Esophagus (tissue), 2 donors: ENCODE data around the gene MTRFR. TPM values are rescaled to one million over a fixed set of nuclear protein-coding genes. Genes with fewer than 3 reads are reported as not detected.
"Not testable (repeated sequence)": the region's sequence is repeated elsewhere in the genome, so short reads cannot be mapped to it uniquely, and the experiment has no call there.

Source experiments
- H3K27ac ChIP-seq, 2 donors: one replicate each; pipeline ENCODE4 v1.5.1; 2013; ENCODE audit warnings: low read depth in 2 of 2, mild to moderate bottlenecking in 2 of 2, inconsistent platforms in 1 of 2, low read length in 1 of 2, moderate library complexity in 1 of 2
- H3K27me3 ChIP-seq, 2 donors: one replicate each; pipeline ENCODE4 v1.6.1; 2013; ENCODE audit warnings: low read length in 2 of 2, control low read depth in 1 of 2, mild to moderate bottlenecking in 1 of 2; ENCODE audit not compliant: insufficient read depth in 2 of 2, control insufficient read depth in 1 of 2
- H3K36me3 ChIP-seq, 2 donors: one replicate each; pipeline ENCODE4 v1.6.1; 2013; ENCODE audit warnings: low read length in 1 of 2; ENCODE audit not compliant: control insufficient read depth in 2 of 2, insufficient read depth in 2 of 2
- H3K4me1 ChIP-seq, 2 donors: one replicate each; pipeline ENCODE4 v1.6.1; 2013; ENCODE audit warnings: low read length in 1 of 2; ENCODE audit not compliant: control insufficient read depth in 2 of 2, insufficient read depth in 2 of 2
- H3K4me3 ChIP-seq, 2 donors: one replicate each; pipeline ENCODE4 v1.5.1; 2013; ENCODE audit warnings: low read length in 2 of 2, mild to moderate bottlenecking in 2 of 2, low read depth in 1 of 2, moderate library complexity in 1 of 2
- H3K9me3 ChIP-seq, 2 donors: one replicate each; pipeline ENCODE4 v1.6.1; 2013; ENCODE audit warnings: mild to moderate bottlenecking in 2 of 2, low read depth in 1 of 2, low read length in 1 of 2, moderate library complexity in 1 of 2; ENCODE audit not compliant: control insufficient read depth in 2 of 2, insufficient read depth in 1 of 2
- WGBS, 2 donors: extraction: QIAGEN DNeasy Blood & Tissue Kit; methylation state at CpG; one replicate each; pipeline ENCODE4 v1.1.7; 2013; 5-methylcytosine and 5-hydroxymethylcytosine counted together
- polyA plus RNA-seq, 2 donors: library from polyadenylated mRNA; stranded (reverse); fragments of 200-250 nt; gene quantifications; one replicate each; pipeline ENCODE4 v1.2.3, GENCODE V29; 2013
- donor health status: healthy with polysubstance abuse.
- donor health status: Bipolar disorder and iron deficiency.

Gene MTRFR
- polyA plus RNA-seq, 2 donors: 6.3 to 10.6 TPM

DNA sequence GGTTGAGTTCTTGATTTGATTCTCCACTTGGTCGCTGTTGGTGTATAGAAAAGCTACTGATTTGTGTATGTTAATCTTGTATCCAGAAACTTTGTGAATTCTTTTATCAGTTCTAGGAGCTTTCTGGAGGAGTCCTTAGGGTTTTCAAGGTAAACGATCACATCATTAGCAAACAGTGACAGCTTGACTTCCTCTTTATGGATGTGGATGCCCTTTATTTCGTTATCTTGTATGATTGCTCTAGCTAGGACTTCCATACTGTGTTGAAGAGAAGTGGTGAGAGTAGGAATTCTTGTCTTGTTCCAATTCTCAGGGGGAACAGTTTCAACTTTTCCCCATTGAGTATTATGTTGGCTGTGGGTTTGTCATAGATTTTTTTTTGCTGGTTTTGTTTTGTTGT, 12.4 kb downstream of the MTRFR start:
- no peak overlapping the region for H3K4me3 ChIP-seq
- no peak overlapping the region for H3K27ac ChIP-seq
- H3K36me3 ChIP-seq: no peaks in the 10 kb centered on the region
- H3K4me1 ChIP-seq: peaks cover 2 to 10% of the 10 kb centered on the region in 2 donors
- no peaks in the 10 kb centered on the region for H3K9me3 ChIP-seq
- WGBS, 2 donors: 83 to 91% methylated on average over 3 of the region's 3 CpGs
- H3K27me3 ChIP-seq: no peaks in the 10 kb centered on the region

GRCh38 chr12:123248129-123248528, 14.9 kb downstream of the MTRFR start:
- WGBS, 2 donors: 96 to 98% methylated on average over 2 of the region's 2 CpGs
- H3K4me1 ChIP-seq, H3K9me3 ChIP-seq, H3K27me3 ChIP-seq, H3K4me3 ChIP-seq, H3K36me3 ChIP-seq, H3K27ac ChIP-seq: not testable (repeated sequence)

GRCh38 chr12:123248996-123249741, 15.9 kb downstream of the MTRFR start:
- H3K4me3 ChIP-seq, H3K27me3 ChIP-seq, H3K27ac ChIP-seq, H3K9me3 ChIP-seq, H3K36me3 ChIP-seq: not testable (repeated sequence)
- WGBS, 2 donors: 95 to 97% methylated on average over 19 to 26 of the region's 26 CpGs
- H3K4me1 ChIP-seq: peaks cover 7 to 17% of the 10 kb centered on the region in 2 donors

GRCh38 chr12:123250471-123251383, 17.5 kb downstream of the MTRFR start:
- Histone ChIP-seq H3K36me3 (peaks cover 8 to 9% of the 10 kb centered on the region in 2 donors), H3K9me3 (no peaks in the 10 kb centered on the region), H3K27me3 (no peaks in the 10 kb centered on the region), H3K27ac (peak overlapping the region; percentile 93 to 94), H3K4me1 (peaks cover 7 to 18% of the 10 kb centered on the region in 2 donors), H3K4me3 (no peak overlapping the region)
- 52 to 55% methylated on average over 13 of the region's 13 CpGs for WGBS, 2 donors

- no peaks in the 10 kb centered on the region for H3K9me3 ChIP-seq
- H3K4me1 ChIP-seq: peaks cover 7 to 18% of the 10 kb centered on the region in 2 donors
- H3K36me3 ChIP-seq: peaks cover 8 to 14% of the 10 kb centered on the region in 2 donors
- peak overlapping the region; percentile 93 to 94 for H3K27ac ChIP-seq
- WGBS, 2 donors: 57 to 59% methylated on average over 8 of the region's 8 CpGs
- no peaks in the 10 kb centered on the region for H3K27me3 ChIP-seq
- H3K4me3 ChIP-seq: no peak overlapping the region
Measured at GRCh38 chr12:123251403-123252076, 18.3 kb downstream of the MTRFR start.

DNA sequence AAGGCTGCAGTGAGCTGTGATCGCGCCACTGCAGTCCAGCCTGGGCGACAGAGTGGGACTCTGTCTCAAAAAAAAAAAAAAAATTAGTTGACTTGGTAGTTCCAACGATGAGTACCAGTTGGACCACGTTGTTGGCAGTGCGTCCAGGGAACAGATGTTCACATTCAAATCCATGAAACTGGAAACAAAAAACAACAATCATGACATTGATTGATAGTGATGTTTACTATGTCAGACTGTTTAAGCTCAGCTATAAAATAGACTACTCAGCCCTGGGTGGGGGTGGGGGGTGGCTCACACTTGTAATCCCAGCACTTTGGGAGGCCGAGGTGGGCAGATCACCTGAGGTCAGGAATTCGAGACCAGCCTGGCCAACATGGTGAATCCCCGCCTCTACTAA, 19.1 kb downstream of the MTRFR start:
- peaks cover 7 to 18% of the 10 kb centered on the region in 2 donors for H3K4me1 ChIP-seq
- H3K36me3 ChIP-seq: peaks cover 8 to 15% of the 10 kb centered on the region in 2 donors
- not testable (repeated sequence) for H3K27me3 ChIP-seq, H3K4me3 ChIP-seq, H3K9me3 ChIP-seq
- peak overlapping the region; percentile 93 to 94 for H3K27ac ChIP-seq
- 54 to 65% methylated on average over 9 of the region's 9 CpGs for WGBS, 2 donors

GRCh38 chr12:123253641-123254459, 20.6 kb downstream of the MTRFR start:
- Histone ChIP-seq H3K27me3 (no peaks in the 10 kb centered on the region), H3K27ac (peak overlapping the region; percentile 68 to 83), H3K4me1 (peaks cover 7 to 18% of the 10 kb centered on the region in 2 donors), H3K9me3 (no peaks in the 10 kb centered on the region), H3K4me3 (no peak overlapping the region), H3K36me3 (peaks cover 12 to 15% of the 10 kb centered on the region in 2 donors)
- WGBS, 2 donors: 47 to 59% methylated on average over 24 of the region's 24 CpGs

- H3K27me3 ChIP-seq: no peaks in the 10 kb centered on the region
- peaks cover 13 to 15% of the 10 kb centered on the region in 2 donors for H3K36me3 ChIP-seq
- 52 to 54% methylated on average over 5 of the region's 5 CpGs for WGBS, 2 donors
- no peak overlapping the region for H3K4me3 ChIP-seq
- peaks cover 7 to 16% of the 10 kb centered on the region in 2 donors for H3K4me1 ChIP-seq
- H3K9me3 ChIP-seq: no peaks in the 10 kb centered on the region
- peak overlapping the region; percentile 30 to 34 for H3K27ac ChIP-seq
Measured at GRCh38 chr12:123254853-123255446, 21.7 kb downstream of the MTRFR start.
